SK-MEL-5 (cell line): ENCODE results near the gene TNS4. TPM values are rescaled to one million over a fixed set of nuclear protein-coding genes. Genes with fewer than 3 reads are reported as not detected.

Source experiments
- DNase-seq: peaks from one replicate; pipeline ENCODE4 v3.0.0-alpha.2; 2016; ENCODE audit warnings: low read depth, low spot score
- in situ Hi-C: cut with HindIII; loops from 2 replicates; pipeline ENCODE4 v1.10.0; 2016; ENCODE audit warnings: low sequenced_read_pairs, high pct_unique_total_duplicates, low pct_unique_long_range_greater_than_20kb
- total RNA-seq: library from RNA; depleted of rRNA; stranded (reverse); fragments of >200 nt; shearing (Covaris generic); gene quantifications from 2 replicates; pipeline ENCODE4 v1.2.3, GENCODE V29; 2014

Gene TNS4
- total RNA-seq, 1 experiment from 2014 or later, result not detected

GRCh38 chr17:40522250-40522960 is 21.0 kb upstream of the TNS4 start:
- no peak for DNase-seq
- in situ Hi-C loops, result no loop called here

GRCh38 chr17:40520991-40521453 is 19.6 kb upstream of the TNS4 start:
- DNase-seq, result no peak
- in situ Hi-C loops, result no loop called here

- DNase-seq, result no peak
- in situ Hi-C loops, result no loop called here
Measured at GRCh38 chr17:40519089-40519775, 17.8 kb upstream of the TNS4 start.

- no peak for DNase-seq
- in situ Hi-C loops, result no loop called here
Measured at GRCh38 chr17:40518401-40519088, 17.1 kb upstream of the TNS4 start.

- no peak for DNase-seq
- in situ Hi-C loops, result no loop called here
Measured at GRCh38 chr17:40517981-40518380, 16.6 kb upstream of the TNS4 start.

GRCh38 chr17:40517286-40517662 is 15.9 kb upstream of the TNS4 start:
- DNase-seq, result no peak
- in situ Hi-C loops, result no loop called here

- in situ Hi-C loops, result no loop called here
- no peak for DNase-seq
Measured at GRCh38 chr17:40516581-40517285, 15.3 kb upstream of the TNS4 start.

DNA sequence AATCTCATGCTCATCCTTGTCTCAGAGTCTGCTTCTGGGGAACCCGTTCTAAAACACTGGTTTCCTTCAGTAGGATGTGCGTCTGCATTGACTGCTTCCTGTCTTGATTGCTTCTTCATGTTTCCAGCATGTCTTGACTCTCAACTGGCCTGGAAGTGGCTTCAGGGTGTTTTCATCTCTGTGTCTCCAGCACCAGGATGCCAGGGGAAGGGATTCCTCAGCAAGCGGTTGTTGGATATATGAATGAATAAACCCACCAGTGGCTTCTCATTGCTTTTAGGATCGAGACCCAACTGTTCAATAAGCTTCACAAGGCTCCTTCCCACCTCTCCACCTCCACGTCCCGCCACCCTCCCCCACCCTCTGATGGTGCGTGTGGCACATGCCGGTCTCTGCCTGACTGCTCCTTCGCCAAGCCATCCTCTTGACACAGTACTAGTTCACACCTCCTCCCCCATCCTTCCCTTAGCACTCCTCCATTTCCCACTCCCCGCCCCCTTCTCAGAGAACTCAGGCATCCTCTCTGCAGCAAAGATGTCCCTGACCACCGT is 14.1 kb upstream of the TNS4 start:
- in situ Hi-C loops, result no loop called here
- DNase-seq, result no peak

GRCh38 chr17:40515011-40515410 is 13.6 kb upstream of the TNS4 start:
- no peak for DNase-seq
- in situ Hi-C loops, result no loop called here

- in situ Hi-C loops, result no loop called here
- no peak for DNase-seq
Measured at GRCh38 chr17:40514013-40514875, 12.8 kb upstream of the TNS4 start.

GRCh38 chr17:40511667-40512220 is 10.3 kb upstream of the TNS4 start:
- no peak for DNase-seq
- in situ Hi-C loops, result no loop called here

DNA sequence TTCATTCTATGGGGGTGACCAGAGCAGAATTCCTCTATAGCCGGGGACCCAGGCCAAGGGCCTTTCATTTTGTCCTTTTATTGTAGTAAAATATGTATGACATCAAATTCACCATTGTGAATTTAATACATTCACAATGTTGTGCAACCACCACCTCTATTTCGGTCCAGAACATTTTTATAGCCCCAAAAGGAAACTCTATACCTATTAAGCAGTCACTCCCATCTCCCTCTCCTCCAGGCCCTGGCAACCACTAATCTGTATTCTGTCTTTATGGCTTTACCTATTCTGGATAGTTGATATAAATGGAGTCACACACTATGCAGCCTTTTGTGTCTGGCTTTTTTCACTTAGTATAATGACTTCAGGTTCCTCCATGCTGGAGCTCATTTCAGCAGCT is 9.7 kb upstream of the TNS4 start:
- no peak for DNase-seq
- in situ Hi-C loops, result no loop called here

DNA sequence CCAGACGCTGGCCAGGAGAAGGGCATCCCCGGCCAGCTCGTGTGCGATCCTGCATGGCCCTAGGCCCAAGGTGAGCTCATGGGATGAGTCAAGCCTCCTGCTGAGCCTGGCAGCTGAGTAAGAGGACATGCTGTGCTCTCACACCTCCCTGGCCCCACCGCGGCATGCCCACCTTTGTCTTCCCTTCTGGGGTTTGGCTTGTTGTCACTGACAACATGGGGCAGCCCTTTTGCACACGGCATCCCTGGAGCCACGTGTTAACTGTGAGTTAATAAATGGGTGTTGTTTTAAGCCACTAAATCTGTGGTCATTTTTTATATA is 8.9 kb upstream of the TNS4 start:
- no peak for DNase-seq
- in situ Hi-C loops, result no loop called here

DNA sequence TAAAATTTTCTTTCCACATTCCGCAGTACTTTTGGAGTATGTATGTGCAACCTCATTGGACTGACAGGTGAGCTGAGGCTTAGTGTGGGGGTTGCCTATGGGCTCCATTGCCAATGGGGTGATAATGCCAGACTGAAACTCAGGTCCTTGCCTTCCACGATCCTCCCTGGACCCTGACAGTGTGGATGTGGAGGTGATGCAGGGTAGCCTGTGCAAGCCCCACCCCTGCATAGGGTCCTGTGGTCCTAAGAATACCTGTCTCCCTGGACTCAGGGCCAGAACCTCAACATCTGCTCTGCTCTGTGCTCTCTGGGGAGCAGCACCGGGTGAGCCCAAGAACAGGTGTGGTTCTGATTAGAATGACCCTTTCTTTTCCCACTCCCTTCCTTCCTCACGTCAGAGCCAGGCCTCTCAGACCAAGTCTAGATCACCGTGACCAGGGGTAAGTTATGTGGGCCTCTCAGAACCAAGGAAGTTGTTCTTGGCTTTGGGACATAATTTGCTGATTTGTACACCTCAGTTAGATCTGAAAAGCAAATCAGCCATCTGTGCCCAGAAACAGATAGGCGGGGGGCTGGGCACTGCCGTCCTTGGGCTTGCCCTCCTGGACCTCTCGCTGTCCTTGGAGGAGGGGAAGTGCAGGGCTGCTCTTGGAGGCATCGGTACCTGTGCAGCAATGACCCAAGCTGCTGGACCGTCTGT is 8.4 kb upstream of the TNS4 start:
- in situ Hi-C loops, result no loop called here

GRCh38 chr17:40506786-40507185 is 5.4 kb upstream of the TNS4 start:
- in situ Hi-C loops, result no loop called here

More for the DNA sequence above, 8.4 kb upstream of the TNS4 start:
- DNase-seq, result no peak

DNA sequence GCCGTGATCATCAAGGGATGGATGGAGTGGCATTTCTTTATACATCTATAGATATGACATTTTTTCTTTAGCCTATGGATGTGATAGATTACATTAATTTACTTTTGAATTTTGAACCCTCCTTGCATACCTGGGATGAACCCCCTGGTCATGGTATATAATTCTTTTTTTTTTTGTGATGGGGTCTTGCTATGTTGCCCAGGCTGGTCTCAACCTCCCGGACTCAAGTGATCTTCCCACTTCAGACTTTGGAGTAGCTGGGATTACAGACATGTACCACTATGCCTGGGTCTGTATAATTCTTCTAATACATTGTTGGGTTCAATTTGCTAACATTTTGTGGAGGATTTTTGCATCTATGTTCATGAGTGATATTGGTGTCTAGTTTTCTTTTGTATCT is 1.7 kb upstream of the TNS4 start:
- in situ Hi-C loops, result no loop called here
- no peak for DNase-seq

More at GRCh38 chr17:40506786-40507185, 5.4 kb upstream of the TNS4 start:
- no peak for DNase-seq
